NCI-H187 (cell line): ENCODE data around the gene LAMA3.
"Not testable (repeated sequence)": the region's sequence is repeated elsewhere in the genome, so short reads cannot be mapped to it uniquely, and the experiment has no call there.

Experiments used
- DNase-seq, 2 experiments: peaks; one replicate each; lab custom pipeline; 2025; lab: John Stamatoyannopoulos, UW

The LAMA3 gene

DNA sequence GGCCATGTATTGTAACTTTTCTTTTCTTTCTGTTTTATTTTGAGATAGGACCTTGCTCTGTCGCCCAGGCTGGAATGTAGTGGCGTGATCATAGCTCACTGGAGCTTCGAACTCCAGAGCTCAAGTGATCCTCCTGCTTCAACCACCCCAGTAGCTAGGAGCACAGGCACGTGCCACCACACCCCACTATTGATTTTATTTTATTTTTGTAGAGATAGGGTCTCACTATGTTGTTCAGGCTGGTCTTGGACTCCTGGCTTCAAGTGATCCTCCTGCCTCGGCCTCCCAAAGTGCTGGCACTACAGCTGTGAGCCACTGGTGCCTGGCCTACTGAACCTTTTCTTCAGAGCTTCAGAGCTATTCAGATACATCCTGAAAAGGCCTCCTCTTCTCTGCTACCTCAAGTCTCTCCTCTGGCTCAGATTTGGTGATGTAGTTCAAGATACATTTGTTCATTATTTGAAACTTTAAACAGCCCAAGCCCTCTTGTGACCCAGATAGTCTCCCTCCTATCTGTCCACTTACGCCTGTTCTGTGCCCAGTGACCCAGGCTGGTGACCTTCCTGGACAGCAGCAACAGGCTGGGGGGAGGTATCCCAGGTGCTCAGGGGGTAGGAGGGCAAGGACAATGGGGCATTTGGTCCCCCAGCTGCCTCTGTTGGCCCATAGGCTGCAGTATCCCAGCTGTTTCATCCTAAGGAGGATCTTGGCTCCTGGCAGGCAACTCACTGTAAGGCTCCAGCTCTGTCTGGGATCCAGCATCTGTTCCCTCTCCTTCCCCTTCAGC is 38.6 kb downstream of the LAMA3 start:
- no peak for DNase-seq

DNA sequence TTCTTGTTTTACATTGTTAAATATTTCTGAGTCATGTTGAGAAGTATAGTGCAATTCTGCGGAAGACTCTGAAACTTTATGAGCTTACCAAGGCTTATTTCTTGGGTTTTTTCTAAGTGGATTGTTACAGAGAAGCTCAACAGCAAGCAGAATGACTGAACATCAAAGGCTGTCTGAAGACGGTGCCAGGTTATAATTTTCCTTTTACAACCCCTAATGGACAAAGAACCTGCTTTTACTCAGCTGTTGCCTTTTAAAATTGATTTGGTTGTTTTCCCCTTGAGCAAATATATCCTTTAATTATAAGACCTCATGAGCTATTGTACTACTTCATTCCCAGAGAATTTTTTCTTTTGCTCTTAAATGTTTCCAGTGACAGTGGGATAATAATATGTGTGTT is 41.6 kb downstream of the LAMA3 start:
- no peak for DNase-seq

DNA sequence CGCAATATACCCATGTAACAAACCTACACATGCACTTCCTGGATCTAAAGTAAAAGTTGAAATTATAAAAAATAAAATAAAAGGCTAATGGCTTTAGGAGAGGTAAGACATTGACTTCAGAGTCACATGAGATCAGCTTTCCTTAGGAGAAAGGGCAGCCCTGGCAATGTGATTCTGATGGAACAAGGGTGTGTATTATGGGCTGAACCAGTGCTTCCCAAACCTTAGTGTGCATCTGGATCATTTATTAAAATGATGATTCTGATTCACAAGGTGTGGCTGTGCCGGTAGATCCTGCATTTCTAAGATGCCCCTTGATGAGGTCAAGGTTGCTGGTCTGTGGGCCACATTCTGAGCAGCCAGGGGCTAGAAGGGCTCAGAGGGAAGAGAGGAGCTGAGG is 42.6 kb downstream of the LAMA3 start:
- DNase-seq = no peak

DNA sequence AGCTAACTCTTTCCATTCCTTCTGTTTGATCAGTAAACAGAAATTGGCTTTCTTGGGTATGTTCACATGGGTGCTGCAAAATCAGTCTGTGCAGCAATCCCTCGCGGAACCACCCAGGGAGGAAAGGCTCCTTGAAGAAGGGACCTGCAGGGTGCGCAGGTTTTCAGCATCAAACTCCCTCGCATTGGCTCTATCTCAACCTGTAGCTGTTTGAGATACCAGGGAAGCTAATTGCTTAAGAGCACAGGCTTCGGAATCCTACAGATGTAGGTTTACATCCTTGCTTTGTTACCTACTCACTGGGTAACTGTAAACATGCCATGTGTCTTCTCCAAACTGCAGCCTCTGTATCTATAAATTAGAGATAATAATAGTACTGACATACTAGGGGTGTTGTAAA is 43.2 kb downstream of the LAMA3 start:
- DNase-seq = no peak

DNA sequence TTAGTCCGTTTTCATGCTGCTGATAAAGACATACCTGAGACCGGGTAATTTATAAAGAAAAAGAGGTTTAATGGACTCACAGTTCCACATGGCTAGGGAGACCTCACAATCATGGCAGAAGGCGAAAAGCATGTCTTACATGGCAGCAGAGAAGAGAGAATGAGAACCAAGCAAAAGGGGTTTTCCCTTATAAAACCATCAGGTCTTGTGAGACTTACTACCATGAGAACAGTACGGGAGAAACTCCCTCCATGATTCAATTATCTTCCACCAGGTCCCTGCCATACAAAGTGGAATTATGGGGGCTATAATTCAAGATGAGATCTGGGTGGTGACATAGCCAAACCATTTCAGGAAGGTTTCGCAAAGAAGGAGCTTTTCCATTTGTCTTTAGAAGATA is 44.0 kb downstream of the LAMA3 start:
- not testable (repeated sequence) for DNase-seq

DNA sequence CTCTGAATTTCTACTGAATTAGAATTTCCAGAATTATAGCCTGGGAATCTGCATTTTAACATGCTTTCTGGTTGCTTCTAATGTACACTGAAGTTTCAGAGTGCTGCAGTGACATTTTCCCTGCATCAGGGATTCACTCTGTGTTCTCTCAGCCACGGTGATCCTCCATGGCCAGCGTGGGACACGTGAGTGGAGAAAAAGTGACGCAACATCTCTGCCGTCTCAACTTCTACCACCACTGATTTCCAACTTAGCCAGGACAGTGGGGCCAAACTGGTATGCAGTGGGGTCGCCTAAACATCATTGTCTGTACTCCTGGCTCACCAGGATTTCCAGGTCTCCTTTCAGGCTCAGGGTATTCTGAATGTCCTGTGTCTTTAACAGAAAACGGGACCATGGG is 44.6 kb downstream of the LAMA3 start:
- DNase-seq = no peak

DNA sequence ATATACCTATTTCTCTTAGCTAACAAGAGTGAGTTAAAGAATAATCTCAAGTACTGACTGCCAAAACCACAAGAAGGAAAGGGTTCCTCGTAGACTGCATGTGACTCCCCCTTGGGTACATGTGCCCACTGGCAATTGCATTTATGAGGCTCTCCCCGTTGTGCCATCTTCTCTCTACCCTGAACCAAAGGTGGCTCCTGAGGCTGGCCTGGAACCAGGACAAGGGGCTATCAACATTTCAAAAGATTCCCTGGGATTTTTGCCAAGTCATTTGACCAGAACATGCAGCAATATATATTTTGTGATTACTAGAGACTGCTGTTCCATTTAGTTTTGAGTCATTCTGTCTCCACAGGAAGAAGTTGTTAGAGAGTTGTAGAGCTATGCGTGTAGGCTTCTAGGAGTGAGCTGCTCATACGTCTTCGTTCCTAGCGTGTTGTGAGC is 45.8 kb downstream of the LAMA3 start:
- no peak for DNase-seq

DNA sequence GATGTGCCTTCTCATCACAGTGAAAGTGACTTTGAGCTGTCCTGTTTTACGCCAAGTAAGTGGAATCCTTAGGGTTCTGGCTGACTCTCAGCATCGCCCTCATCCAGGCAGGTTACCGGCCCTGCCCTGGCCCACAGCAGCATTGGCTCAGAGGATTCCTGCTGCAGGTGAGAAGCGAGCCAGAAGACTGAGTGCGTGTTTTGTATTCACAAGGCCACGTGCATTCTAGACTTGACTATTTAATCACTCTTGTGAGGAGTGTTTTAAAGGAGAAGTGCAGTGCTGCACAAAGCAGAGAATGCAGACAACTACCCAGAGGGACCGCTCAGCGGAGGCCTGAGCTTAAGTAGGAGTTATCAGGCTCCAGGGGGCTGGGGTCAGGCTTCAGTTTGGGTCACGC is 48.3 kb downstream of the LAMA3 start:
- no peak for DNase-seq

DNA sequence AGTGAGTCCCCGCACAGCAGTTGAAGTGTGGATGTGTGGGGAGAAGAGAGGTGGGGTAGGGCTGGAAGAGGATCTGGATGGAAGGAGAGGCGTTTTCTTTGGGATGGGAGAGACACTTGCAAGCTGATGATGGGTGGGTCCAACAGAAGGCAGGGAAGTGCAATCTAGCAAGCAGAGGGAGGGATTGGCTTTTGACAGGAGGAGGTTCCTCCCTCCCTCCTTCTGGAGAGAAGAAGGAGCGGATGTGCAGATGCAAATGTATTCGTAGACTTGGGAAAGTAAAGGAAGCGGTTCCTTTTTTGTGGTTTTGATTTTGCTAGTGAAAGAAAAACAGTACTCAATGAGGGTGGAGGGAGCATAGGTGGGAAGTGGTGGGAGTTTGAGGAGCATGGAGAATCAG is 48.9 kb downstream of the LAMA3 start:
- no peak for DNase-seq

DNA sequence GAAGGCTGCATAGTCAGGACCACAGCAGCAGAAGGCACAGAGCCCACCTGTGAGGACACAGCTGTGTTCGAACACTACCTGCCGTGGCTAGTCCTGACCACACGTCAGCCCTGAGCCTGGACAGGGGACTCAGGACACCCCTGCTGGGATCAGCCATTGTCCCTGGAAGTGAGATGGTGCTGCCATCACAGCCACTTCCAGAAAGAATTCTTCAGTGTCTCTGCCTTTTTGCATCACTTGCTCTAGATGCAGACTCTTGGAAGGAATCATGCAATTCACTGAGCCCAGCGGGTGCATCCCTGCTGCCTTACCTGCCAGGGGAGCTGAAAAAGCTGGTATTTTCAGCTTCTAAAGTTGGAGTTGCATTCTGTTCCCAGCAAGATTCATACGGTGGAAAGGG is 49.3 kb downstream of the LAMA3 start:
- no peak for DNase-seq

DNA sequence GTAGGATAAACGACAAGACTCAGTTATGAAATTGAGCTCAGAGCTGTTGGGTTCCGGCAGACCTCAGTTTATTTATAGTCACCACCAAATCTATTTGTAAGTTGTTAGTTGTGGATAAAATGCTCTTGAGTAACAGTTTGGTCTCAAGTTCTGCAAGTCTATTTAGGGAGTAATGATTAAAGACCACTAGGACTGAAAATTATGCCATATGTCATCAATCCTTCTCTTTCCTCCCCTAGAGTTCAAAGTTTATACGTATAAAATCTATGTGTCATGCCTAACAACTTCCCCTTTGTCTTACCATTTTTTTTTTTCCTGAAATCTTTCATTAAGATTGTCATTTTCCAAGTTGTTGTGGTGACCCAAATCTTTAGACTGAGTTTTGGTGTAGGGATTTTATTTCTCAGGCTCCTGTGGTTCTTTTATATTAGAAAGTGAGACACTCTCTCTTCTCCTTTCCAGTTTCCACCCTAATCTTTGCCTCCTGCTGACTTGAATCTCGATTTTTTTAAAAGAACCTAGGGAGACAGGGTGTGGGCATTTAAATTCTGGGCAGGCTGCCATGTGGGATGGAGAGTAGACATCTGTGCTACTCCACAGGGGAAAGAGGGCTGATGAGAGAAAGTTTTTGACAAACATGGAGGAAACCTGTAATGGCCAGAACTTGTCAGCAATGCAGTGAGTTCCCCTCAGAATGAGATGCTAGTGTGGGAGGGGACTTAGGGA is 51.0 kb downstream of the LAMA3 start:
- no peak for DNase-seq

DNA sequence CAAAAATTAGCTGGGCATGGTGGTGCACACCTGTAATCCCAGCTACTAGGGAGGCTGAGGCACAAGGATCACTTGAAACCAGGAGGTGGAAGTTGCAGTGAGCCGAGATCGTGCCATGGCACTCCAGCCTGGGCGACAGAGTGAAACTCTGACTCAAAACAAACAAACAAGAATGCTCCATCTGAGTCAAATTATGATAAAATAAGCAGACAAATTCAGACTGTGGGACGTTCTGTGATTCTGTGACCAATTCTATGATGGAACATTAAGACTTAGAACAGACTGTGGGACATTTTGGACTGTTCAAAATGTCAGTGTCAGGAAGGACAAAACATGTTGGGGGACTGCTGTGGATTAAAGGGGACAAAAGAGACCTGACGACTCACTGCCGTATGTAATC is 52.7 kb downstream of the LAMA3 start:
- DNase-seq = not testable (repeated sequence)

DNA sequence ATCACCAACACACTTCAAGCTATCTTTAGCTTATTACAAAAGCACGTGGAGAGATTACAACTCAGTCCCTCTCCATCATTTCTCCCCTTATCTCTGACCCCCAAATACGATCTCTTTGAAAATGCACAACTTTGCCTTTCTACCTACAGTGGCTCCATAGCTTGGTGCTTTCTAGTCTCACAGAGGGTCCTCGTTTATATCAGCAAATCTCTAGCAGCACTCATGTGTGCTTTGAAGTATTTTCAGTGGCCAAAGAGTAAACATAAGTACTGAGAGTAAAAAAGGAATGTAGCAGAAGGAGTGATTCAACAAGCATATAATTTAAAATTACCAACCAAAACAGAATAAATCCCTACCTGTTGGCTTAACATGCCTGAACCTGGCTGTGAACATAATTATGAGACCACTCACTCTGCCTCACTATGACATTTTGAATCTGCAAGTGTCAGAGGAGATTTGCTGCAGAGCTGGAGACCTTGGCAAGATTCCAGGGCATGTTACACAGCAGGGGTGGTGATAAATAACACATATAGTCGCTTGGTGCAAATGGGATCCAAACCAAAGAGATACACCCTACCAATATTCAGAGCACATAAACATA is 54.6 kb downstream of the LAMA3 start:
- peak in 1 of 2 experiments; percentile 31 for DNase-seq

DNA sequence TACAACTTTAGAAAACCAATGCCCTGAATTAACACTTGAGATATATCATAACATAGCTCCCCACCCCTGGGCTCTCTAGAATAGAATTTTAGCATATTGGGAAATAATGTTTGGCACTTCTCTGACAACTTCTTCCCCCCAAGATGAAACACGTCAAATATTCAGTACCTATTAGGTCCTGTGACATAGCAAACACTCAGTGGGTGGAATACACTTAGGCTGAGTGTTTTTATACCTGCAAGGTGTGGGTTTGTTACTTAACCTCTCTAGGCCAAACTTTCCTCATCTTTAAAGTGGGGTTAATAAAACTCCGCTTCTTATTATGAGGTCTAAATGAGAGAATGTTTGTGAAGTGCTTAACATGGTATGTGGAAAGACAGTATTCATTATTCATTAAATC is 56.1 kb downstream of the LAMA3 start:
- no peak for DNase-seq

DNA sequence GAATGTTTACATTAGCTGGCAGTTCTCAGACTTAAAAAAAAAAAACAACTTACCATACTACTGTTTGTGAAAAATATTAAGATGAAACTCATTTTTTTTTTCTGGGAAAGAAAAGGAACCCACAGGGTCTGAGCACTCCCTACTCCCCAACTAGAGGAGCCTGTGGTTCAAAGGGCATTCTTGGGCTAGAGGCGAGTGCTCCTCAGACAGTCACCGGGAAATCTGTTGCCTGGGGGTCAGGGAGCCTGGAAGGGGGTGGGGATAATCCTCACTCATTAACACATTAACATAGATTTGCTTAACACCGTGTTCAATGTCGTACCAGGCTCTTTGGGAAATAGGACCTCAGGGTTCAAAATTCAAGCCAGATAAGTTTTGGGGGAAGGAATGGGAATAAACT is 57.6 kb downstream of the LAMA3 start:
- no peak for DNase-seq

DNA sequence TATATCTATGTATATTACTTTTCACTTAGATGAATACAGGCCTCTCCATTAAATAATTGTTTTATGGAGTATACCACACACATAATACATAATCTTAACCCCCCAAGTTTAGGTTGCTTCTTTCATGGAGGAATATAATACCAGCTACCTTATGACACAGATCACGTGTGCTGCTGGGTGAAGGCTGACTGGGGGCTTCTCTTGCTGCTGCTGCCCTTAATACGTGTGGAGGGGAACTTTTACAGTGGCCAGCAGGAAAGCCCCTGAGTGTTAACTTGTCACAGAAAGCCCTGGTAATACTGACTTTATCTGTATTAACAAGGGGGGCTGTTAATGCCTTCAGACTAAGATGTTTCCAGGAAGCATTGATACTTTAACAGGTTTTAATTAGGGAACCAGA is 63.1 kb downstream of the LAMA3 start:
- no peak for DNase-seq

DNA sequence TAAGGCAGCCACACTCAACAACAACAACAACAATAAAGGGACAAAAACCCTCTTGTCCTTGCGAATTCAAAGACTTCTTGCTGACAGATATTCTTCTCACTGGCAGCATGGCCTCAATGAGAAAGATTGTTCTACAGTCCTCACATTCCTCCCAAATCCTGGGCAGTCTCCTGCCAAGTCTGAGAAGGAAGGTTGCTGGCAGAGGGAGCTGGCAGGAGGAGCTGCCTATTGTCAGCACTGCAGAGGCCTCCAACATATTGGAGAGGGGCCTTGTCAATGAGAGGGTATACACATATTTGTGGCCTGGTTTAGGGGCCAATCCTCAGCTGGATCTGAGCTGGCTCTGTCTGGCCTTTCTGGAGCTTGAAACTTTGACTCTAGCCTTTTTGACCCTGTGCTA is 63.5 kb downstream of the LAMA3 start:
- no peak for DNase-seq

DNA sequence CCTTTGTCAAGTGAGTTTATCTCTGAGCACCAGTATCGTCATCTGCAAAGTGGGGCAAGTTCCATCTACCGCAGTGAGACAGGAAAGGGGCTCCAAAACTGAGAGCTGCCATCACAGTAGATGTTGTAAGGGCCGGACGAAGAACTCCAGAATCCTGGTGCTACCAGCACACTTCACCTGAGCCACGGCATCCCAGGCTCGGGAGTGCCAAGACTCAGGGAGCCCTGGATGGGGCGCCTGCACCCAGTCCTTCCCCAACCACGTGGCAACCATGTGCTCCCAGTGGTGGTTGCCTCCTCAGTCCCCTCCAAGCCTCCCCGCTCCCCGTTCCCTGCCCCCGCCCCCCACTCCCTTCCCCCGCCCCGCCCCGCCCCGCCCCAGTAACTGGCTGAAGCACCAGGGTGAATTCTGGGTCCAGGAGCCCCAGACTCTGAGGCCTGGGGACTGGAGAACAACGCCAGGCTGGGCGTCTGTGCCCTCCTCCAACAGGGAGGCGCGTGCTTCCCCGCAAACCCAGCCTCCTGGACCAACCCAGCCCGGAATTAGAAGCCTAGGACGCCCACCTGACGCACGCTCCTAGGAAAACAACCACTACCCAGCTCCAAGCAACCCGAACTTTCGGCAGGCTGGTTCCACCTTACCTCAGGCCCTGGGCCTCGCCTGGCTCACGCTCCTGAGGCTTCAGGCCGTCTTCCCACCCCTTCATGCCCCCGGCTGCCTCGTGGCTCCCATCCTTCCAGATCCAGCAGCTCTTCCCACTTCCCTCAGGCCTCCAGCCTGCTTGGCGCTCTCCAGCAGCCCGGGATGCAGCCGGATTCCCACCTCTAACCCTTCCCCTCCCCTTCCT is 67.6 kb downstream of the LAMA3 start:
- DNase-seq = no peak

DNA sequence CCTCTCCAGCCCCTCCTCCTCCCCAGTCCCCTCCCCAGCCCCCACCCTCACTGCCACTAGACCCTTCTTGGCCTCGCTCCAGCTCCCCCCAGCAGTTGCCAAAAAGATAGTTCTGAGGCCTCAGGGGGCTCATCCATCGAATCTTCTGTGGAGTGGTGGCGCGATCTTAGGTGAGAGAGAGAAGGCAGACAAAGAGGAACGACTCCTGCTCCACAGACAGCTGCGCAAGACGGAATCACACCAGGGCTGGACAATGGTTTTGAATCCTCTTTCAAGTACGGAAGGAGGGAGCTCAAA is 68.1 kb downstream of the LAMA3 start:
- DNase-seq = no peak

DNA sequence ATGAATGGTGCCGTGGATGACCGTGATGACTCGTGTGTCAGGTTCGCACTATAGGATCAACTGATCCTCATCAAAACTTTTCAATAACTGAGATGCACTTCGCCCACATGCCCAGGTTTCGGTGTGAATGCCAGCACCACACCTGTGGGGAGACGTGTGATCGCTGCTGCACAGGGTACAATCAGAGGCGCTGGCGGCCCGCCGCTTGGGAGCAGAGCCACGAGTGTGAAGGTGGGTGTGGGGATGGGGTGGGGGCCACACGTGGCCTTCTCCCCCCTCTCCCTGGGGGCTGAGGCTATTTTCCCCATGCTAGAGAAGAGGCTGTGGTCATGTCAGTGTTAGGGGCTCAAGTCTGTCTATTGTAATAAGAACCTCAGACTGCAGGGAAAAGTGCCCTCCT is 69.0 kb downstream of the LAMA3 start:
- no peak for DNase-seq

DNA sequence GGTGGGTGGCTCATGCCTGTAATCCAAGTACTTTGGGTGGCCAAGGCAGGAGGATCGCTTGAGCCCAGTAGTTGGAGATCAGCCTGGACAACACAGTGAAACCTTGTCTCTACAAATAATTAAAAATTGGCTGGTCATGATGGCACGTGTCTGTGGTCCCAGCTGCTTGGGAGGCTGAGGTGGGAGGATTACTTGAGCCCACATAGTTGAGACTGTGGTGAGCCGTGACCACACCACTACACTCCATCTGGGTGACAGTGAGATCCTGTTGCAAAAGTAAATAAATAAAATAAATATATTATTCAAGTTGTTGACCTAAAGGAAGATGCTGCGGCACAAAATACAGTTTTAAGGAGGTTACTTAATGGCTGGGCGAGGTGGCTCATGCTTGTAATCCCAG is 72.7 kb downstream of the LAMA3 start:
- no peak for DNase-seq

DNA sequence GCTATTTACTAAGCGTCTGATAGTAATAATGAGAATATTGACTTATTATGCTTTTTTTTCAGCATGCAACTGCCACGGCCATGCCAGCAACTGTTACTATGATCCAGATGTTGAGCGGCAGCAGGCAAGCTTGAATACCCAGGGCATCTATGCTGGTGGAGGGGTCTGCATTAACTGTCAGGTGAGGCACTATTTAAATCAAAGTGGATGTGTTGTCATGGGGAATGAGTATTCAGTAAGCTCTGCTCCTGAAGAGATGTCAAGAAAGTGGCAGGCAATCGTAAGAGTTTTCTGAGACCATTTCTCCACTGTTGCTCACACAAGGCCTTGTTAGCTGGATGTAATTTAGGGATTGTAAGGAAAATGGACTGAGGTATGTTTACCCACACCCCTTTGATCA is 74.1 kb downstream of the LAMA3 start:
- DNase-seq = no peak

DNA sequence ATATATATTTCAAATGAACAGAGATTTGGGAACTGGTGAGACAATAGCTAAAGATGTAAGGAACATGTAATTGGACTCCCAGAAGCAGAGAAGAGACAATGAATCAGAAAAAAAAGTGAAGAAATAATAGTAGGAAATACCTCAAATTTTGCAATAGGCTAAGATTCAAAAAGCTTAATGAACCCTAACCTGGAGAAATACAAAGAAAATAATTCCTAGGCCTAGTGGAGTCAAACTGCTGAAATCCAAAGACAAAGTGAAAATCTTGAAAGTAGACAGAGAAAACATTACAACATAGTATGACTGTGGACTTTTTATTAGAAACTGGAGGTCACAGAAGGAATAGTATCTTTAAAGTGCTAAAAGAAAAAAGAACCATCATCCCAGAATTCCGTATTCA is 76.7 kb downstream of the LAMA3 start:
- DNase-seq = no peak
